GM23338 (cell line): ENCODE data around the gene ERC1. TPM values are rescaled to one million over a fixed set of nuclear protein-coding genes. Genes with fewer than 3 reads are reported as not detected.

ENCODE experiments used
- ATAC-seq: fragments of 200-7000 bp; cut with Tn5 transposase; 3 replicates; pipeline ENCODE4 v1.9.1; 2020
- DNase-seq: peaks from one replicate; pipeline ENCODE4 v3.0.0-alpha.2; 2015; ENCODE audit warnings: low spot score
- H2AFZ ChIP-seq: fragments of 200-600 bp; sonication (generic); 2 replicates; pipeline ENCODE4 v1.8.0; 2016; ENCODE audit warnings: antibody characterized with exemption, mild to moderate bottlenecking, moderate library complexity
- H3F3A ChIP-seq: fragments of 200-600 bp; sonication (generic); replicated peaks from 2 replicates; pipeline ENCODE4 v1.8.0; 2017; ENCODE audit warnings: antibody characterized with exemption, mixed run types, low read depth
- H3K27ac ChIP-seq: fragments of 200-600 bp; sonication (generic); 2 replicates; pipeline ENCODE4 v1.6.1; 2016; ENCODE audit warnings: low read depth
- H3K27me3 ChIP-seq: fragments of 200-600 bp; sonication (generic); 2 replicates; pipeline ENCODE4 v1.8.0; 2016; ENCODE audit warnings: mild to moderate bottlenecking, mixed run types, moderate library complexity; ENCODE audit not compliant: insufficient read depth
- H3K36me3 ChIP-seq: fragments of 200-600 bp; sonication (generic); 2 replicates; pipeline ENCODE4 v1.8.0; 2016; ENCODE audit warnings: mild to moderate bottlenecking; ENCODE audit not compliant: insufficient read depth
- H3K4me1 ChIP-seq: fragments of 200-600 bp; sonication (generic); 2 replicates; pipeline ENCODE4 v1.8.0; 2016; ENCODE audit warnings: mild to moderate bottlenecking, moderate library complexity; ENCODE audit not compliant: insufficient read depth
- H3K4me2 ChIP-seq: fragments of 200-600 bp; sonication (generic); 2 replicates; pipeline ENCODE4 v1.7.1; 2017; ENCODE audit warnings: mixed run types
- H3K4me3 ChIP-seq: fragments of 200-600 bp; sonication (generic); 2 replicates; pipeline ENCODE4 v1.6.1; 2016; ENCODE audit warnings: mixed run types
- H3K79me2 ChIP-seq: fragments of 200-600 bp; sonication (generic); replicated peaks from 2 replicates; pipeline ENCODE4 v1.8.0; 2017; ENCODE audit warnings: mild to moderate bottlenecking; ENCODE audit not compliant: insufficient read depth
- H3K9me2 ChIP-seq: fragments of 200-600 bp; sonication (generic); 2 replicates; pipeline ENCODE4 v1.8.0; 2017; ENCODE audit not compliant: insufficient read depth
- H4K20me1 ChIP-seq: fragments of 200-600 bp; sonication (generic); replicated peaks from 2 replicates; pipeline ENCODE4 v1.8.0; 2017; ENCODE audit warnings: mild to moderate bottlenecking; ENCODE audit not compliant: insufficient read depth
- H3K27ac Mint-ChIP-seq: 2 replicates; pipeline ENCODE4 v1.8.0; 2020; ENCODE audit warnings: inconsistent platforms, mild to moderate bottlenecking, moderate library complexity, mixed read lengths
- H3K27me3 Mint-ChIP-seq: 3 replicates; pipeline ENCODE4 v1.8.0; 2022; ENCODE audit warnings: low read depth, mild to moderate bottlenecking, moderate library complexity, mixed read lengths, inconsistent platforms; ENCODE audit not compliant: insufficient read depth, poor library complexity
- H3K36me3 Mint-ChIP-seq: 3 replicates; pipeline ENCODE4 v1.8.0; 2021; ENCODE audit warnings: low read depth, mild to moderate bottlenecking, inconsistent platforms, moderate library complexity, mixed read lengths
- H3K4me1 Mint-ChIP-seq: 3 replicates; pipeline ENCODE4 v1.8.0; 2020; ENCODE audit warnings: mild to moderate bottlenecking, inconsistent platforms, mixed read lengths
- H3K4me3 Mint-ChIP-seq: 3 replicates; pipeline ENCODE4 v1.8.0; 2021; ENCODE audit warnings: moderate library complexity, mild to moderate bottlenecking, inconsistent platforms, mixed read lengths
- H3K9me3 Mint-ChIP-seq: 3 replicates; pipeline ENCODE4 v1.8.0; 2020; ENCODE audit warnings: moderate library complexity, mild to moderate bottlenecking, inconsistent platforms, mixed read lengths
- EZH2 ChIP-seq: fragments of 200-600 bp; sonication (generic); IDR thresholded peaks from one replicate; pipeline ENCODE4 v1.8.0; 2017; ENCODE audit warnings: antibody characterized with exemption, mild to moderate bottlenecking, low read depth; ENCODE audit not compliant: unreplicated experiment
- EZH2phosphoT487 ChIP-seq: fragments of 200-600 bp; sonication (generic); IDR thresholded peaks from one replicate; pipeline ENCODE4 v1.8.1; 2018; ENCODE audit warnings: antibody characterized with exemption; ENCODE audit not compliant: unreplicated experiment
- JUNB ChIP-seq: IDR thresholded peaks from one replicate; pipeline ENCODE4 v1.6.1; 2016; ENCODE audit warnings: antibody characterized with exemption; ENCODE audit not compliant: unreplicated experiment
- NANOG ChIP-seq: IDR thresholded peaks from 2 replicates; pipeline ENCODE4 v1.6.1; 2016; ENCODE audit warnings: antibody characterized with exemption, borderline replicate concordance
- POLR2AphosphoS5 ChIP-seq: IDR thresholded peaks from 2 replicates; pipeline ENCODE4 v1.6.1; 2016; ENCODE audit warnings: antibody characterized with exemption, low read depth
- STAT1 ChIP-seq: IDR thresholded peaks from one replicate; pipeline ENCODE4 v1.6.1; 2016; ENCODE audit warnings: antibody characterized with exemption; ENCODE audit not compliant: unreplicated experiment
- ZNF114 ChIP-seq: fragments of 250-450 bp; sonication (Bioruptor Pico); IDR thresholded peaks from 2 replicates; pipeline ENCODE4 v1.5.0; 2020; ENCODE audit warnings: mild to moderate bottlenecking, moderate library complexity
- ZNF331 ChIP-seq: fragments of 250-450 bp; sonication (Bioruptor Pico); IDR thresholded peaks from 2 replicates; pipeline ENCODE4 v1.5.0; 2020; ENCODE audit warnings: low read depth, mild to moderate bottlenecking, moderate library complexity
- polyA plus RNA-seq: library from polyadenylated mRNA; unstranded; fragments of >200 nt; fragmentation: Nextera tagmentation; extraction: Ambion mirVana; gene quantifications from 2 replicates; pipeline ENCODE4 v1.2.1, GENCODE V29; 2016
- total RNA-seq: library from RNA; depleted of rRNA; stranded (reverse); fragments of >200 nt; shearing (Covaris generic); gene quantifications from 2 replicates; pipeline ENCODE4 v1.2.3, GENCODE V29; 2014
- TF ChIP-seq, protein P1 (sequence below): IDR thresholded peaks from 2 replicates; pipeline ENCODE4 v1.6.1; 2016; ENCODE audit warnings: antibody characterized with exemption
- TF ChIP-seq, protein P2 (sequence below): IDR thresholded peaks from one replicate; pipeline ENCODE4 v1.6.1; 2018; ENCODE audit warnings: antibody characterized with exemption; ENCODE audit not compliant: unreplicated experiment

The ERC1 gene
- total and polyA plus RNA-seq, 2 experiments from 2014 or later, result 28.1 to 35.3 TPM

DNA sequence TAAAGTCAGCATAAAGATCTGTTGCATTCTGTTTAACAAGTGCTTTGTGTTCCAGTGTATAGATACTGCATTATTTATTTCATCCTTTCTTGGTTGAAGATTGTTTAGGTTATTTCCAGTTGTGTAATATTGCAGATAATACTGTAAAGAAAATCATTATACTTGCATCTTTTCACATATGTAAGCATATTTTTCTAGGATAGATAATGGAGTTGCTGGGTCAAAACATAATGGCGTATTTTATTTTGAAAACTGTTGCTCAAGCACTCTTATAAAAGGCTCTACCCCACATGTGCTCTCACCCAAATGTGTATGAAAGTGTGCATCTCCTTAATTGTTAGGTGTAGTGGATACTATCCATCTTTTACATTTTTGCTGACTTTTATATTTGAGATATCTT is 329.0 kb downstream of the ERC1 start (continued):
- TF ChIP-seq NANOG, result no peak
- no peak for TF ChIP-seq JUNB
- no peak for TF ChIP-seq ZNF331
- no peak for TF ChIP-seq STAT1

DNA sequence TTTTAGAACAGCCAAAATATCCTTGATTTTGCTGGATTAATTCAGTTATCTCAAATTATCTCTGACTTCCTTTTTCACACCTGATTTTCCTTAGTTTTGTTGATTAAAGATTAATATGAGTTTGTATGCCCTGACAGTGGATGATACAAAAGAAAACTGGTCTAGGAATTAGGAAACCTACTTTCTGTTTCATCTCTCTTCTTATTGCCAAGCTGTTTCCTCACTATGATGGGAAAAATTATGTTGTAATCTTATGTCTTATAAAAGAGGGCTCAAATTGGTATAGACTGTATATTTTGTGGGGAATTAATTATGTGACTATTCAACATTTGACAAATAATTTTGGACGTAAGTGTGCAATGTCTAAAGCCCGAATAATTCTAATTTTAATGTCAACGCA is 331.8 kb downstream of the ERC1 start:
- Mint-ChIP-seq H3K4me3 (no peak overlapping the region), H3K27me3 (peaks cover 1% of the 10 kb centered on the region), H3K36me3 (no peaks in the 10 kb centered on the region), H3K9me3 (no peaks in the 10 kb centered on the region), H3K4me1 (peaks cover 11% of the 10 kb centered on the region; the same call in 2 of the 3 replicates), H3K27ac (no peak overlapping the region)
- Histone ChIP-seq H3K27ac (no peak overlapping the region), H3K4me1 (no peaks in the 10 kb centered on the region), H3K4me2 (no peak overlapping the region), H3K79me2 (no peaks in the 10 kb centered on the region), H3F3A (no peaks in the 10 kb centered on the region), H3K36me3 (no peaks in the 10 kb centered on the region), H3K4me3 (no peak overlapping the region), H3K27me3 (no peaks in the 10 kb centered on the region), H4K20me1 (no peaks in the 10 kb centered on the region), H2AFZ (no peak overlapping the region), H3K9me2 (no peaks in the 10 kb centered on the region)
- no peak for DNase-seq
- ATAC-seq, result no peak
- TF ChIP-seq JUNB (no peak), ZNF114 (CRISPR knock-in tag) (no peak), EZH2 (no peak), POLR2AphosphoS5 (no peak), NANOG (no peak)
- TF ChIP-seq, protein P1, sequence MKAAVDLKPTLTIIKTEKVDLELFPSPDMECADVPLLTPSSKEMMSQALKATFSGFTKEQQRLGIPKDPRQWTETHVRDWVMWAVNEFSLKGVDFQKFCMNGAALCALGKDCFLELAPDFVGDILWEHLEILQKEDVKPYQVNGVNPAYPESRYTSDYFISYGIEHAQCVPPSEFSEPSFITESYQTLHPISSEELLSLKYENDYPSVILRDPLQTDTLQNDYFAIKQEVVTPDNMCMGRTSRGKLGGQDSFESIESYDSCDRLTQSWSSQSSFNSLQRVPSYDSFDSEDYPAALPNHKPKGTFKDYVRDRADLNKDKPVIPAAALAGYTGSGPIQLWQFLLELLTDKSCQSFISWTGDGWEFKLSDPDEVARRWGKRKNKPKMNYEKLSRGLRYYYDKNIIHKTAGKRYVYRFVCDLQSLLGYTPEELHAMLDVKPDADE, result no peak
- TF ChIP-seq, protein P2, sequence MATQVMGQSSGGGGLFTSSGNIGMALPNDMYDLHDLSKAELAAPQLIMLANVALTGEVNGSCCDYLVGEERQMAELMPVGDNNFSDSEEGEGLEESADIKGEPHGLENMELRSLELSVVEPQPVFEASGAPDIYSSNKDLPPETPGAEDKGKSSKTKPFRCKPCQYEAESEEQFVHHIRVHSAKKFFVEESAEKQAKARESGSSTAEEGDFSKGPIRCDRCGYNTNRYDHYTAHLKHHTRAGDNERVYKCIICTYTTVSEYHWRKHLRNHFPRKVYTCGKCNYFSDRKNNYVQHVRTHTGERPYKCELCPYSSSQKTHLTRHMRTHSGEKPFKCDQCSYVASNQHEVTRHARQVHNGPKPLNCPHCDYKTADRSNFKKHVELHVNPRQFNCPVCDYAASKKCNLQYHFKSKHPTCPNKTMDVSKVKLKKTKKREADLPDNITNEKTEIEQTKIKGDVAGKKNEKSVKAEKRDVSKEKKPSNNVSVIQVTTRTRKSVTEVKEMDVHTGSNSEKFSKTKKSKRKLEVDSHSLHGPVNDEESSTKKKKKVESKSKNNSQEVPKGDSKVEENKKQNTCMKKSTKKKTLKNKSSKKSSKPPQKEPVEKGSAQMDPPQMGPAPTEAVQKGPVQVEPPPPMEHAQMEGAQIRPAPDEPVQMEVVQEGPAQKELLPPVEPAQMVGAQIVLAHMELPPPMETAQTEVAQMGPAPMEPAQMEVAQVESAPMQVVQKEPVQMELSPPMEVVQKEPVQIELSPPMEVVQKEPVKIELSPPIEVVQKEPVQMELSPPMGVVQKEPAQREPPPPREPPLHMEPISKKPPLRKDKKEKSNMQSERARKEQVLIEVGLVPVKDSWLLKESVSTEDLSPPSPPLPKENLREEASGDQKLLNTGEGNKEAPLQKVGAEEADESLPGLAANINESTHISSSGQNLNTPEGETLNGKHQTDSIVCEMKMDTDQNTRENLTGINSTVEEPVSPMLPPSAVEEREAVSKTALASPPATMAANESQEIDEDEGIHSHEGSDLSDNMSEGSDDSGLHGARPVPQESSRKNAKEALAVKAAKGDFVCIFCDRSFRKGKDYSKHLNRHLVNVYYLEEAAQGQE, result no peak

DNA sequence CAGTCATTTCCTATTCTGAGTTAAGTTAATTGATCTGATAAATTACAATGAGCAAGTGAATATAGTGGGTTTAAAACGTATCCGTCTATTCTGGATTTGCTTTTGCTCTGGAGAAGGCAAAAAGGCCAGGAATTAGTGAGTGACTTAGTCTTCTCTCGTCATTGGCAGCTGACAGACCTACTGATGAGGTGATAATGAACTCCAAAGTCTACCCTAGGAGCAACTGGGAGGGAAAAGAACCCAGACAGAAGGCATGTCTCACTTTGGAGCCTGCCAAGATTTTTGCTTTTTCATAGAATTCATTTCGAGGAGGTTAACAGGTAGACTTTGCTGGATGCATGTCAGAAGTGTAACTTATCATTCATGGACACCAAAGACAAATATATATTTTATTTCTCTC is 333.1 kb downstream of the ERC1 start:
- H3K79me2 ChIP-seq, result no peaks in the 10 kb centered on the region
- DNase-seq, result no peak
- H3K36me3 ChIP-seq, result no peaks in the 10 kb centered on the region
- Mint-ChIP-seq H3K27ac (no peak overlapping the region), H3K4me3 (no peak overlapping the region), H3K4me1 (no peaks in the 10 kb centered on the region; the same call in 1 of the 3 replicates), H3K9me3 (no peaks in the 10 kb centered on the region), H3K27me3 (no peaks in the 10 kb centered on the region), H3K36me3 (no peaks in the 10 kb centered on the region)
- H3K4me3 ChIP-seq, result no peak overlapping the region
- no peaks in the 10 kb centered on the region for H3F3A ChIP-seq
- no peaks in the 10 kb centered on the region for H3K4me1 ChIP-seq
- H3K27me3 ChIP-seq, result no peaks in the 10 kb centered on the region
- no peak overlapping the region for H3K27ac ChIP-seq
- no peak overlapping the region for H2AFZ ChIP-seq
- no peak overlapping the region for H3K4me2 ChIP-seq
- H4K20me1 ChIP-seq, result no peaks in the 10 kb centered on the region
- ATAC-seq, result no peak
- no peaks in the 10 kb centered on the region for H3K9me2 ChIP-seq
- TF ChIP-seq JUNB (no peak), STAT1 (no peak), EZH2 (no peak), ZNF114 (CRISPR knock-in tag) (no peak), EZH2phosphoT487 (no peak), POLR2AphosphoS5 (no peak)
